Measurements from ENCODE around the gene UBA7.

The UBA7 gene

GRCh38 chr3:49855662-49856061 is 41.9 kb upstream of the UBA7 start:
- H3K4ac ChIP-seq (ENCODE audit: low read depth in 1 of 2, low read length in 2 of 2), result no peak overlapping the region
- H3K9me3 ChIP-seq (ENCODE audit: control insufficient read depth, low read length), result no peaks in the 10 kb centered on the region
- no peak overlapping the region for H3K23ac ChIP-seq (ENCODE audit: low read length in 2 of 2)
- H3K27me3 ChIP-seq (ENCODE audit: control insufficient read depth in 1 of 2, insufficient read depth in 1 of 2, low read length in 2 of 2), result peaks cover 0 to 3% of the 10 kb centered on the region in 2 experiments
- H3K14ac ChIP-seq (ENCODE audit: low read length in 2 of 2), result no peak overlapping the region
- H3K18ac ChIP-seq (ENCODE audit: low read depth in 1 of 2, low read length in 2 of 2), result no peak overlapping the region
- no peak overlapping the region for H2BK12ac ChIP-seq (ENCODE audit: low read length in 2 of 2)
- no peak overlapping the region for H2AK5ac ChIP-seq (ENCODE audit: low read length, severe bottlenecking)
- peak overlapping the region in 1 of 2 experiments; percentile 96 for H3K4me3 ChIP-seq (ENCODE audit: insufficient read depth in 1 of 2, low read depth in 1 of 2, low read length in 2 of 2)
- H3K79me1 ChIP-seq (replicated peaks; ENCODE audit: low read length, poor library complexity, severe bottlenecking), result peaks cover 11% of the 10 kb centered on the region
- H2BK5ac ChIP-seq (ENCODE audit: low read depth, low read length, poor library complexity, severe bottlenecking), result no peak overlapping the region
- H2BK120ac ChIP-seq (ENCODE audit: low read depth, low read length), result no peak overlapping the region
- H3K4me1 ChIP-seq (ENCODE audit: control insufficient read depth, insufficient read depth, low read depth, low read length), result peaks cover 8% of the 10 kb centered on the region
- H4K8ac ChIP-seq (ENCODE audit: low read length), result no peak overlapping the region
- DNase-seq, result no peak
- H3K36me3 ChIP-seq (ENCODE audit: control insufficient read depth in 1 of 2, insufficient read depth in 2 of 2, low read depth in 1 of 2, low read length in 2 of 2), result peaks cover 0 to 2% of the 10 kb centered on the region in 2 experiments
- peak overlapping the region; percentile 84 for H3K4me2 ChIP-seq (ENCODE audit: low read length, poor library complexity, severe bottlenecking)
- peak overlapping the region; percentile 79 for H3K9ac ChIP-seq (ENCODE audit: low read length)
- H4K91ac ChIP-seq (ENCODE audit: low read length), result no peak overlapping the region
- no peak overlapping the region for H2BK15ac ChIP-seq (ENCODE audit: low read depth, poor library complexity, severe bottlenecking)
- peak overlapping the region; percentile 85 for H2AFZ ChIP-seq (ENCODE audit: low read depth, low read length)
- 70% methylated on average over 5 of the region's 5 CpGs for WGBS
- H3K27ac ChIP-seq (ENCODE audit: low read length, poor library complexity, severe bottlenecking), result no peak overlapping the region

- no peak overlapping the region for H2BK120ac ChIP-seq (ENCODE audit: low read depth, low read length)
- H3K23ac ChIP-seq (ENCODE audit: low read length in 2 of 2), result no peak overlapping the region
- WGBS, result 98% methylated on average over 3 of the region's 3 CpGs
- no peaks in the 10 kb centered on the region for H3K9me3 ChIP-seq (ENCODE audit: control insufficient read depth, low read length)
- H3K4ac ChIP-seq (ENCODE audit: low read depth in 1 of 2, low read length in 2 of 2), result no peak overlapping the region
- no peak overlapping the region for H4K91ac ChIP-seq (ENCODE audit: low read length)
- H3K4me1 ChIP-seq (ENCODE audit: control insufficient read depth, insufficient read depth, low read depth, low read length), result peaks cover 6% of the 10 kb centered on the region
- no peak overlapping the region for H3K9ac ChIP-seq (ENCODE audit: low read length)
- H3K27ac ChIP-seq (ENCODE audit: low read length, poor library complexity, severe bottlenecking), result no peak overlapping the region
- no peak for DNase-seq
- no peak overlapping the region for H2BK5ac ChIP-seq (ENCODE audit: low read depth, low read length, poor library complexity, severe bottlenecking)
- H3K27me3 ChIP-seq (ENCODE audit: control insufficient read depth in 1 of 2, insufficient read depth in 1 of 2, low read length in 2 of 2), result no peaks in the 10 kb centered on the region
- H4K8ac ChIP-seq (ENCODE audit: low read length), result no peak overlapping the region
- H2BK12ac ChIP-seq (ENCODE audit: low read length in 2 of 2), result no peak overlapping the region
- peaks cover 5% of the 10 kb centered on the region for H3K79me1 ChIP-seq (replicated peaks; ENCODE audit: low read length, poor library complexity, severe bottlenecking)
- H3K36me3 ChIP-seq (ENCODE audit: control insufficient read depth in 1 of 2, insufficient read depth in 2 of 2, low read depth in 1 of 2, low read length in 2 of 2), result peaks cover 16 to 20% of the 10 kb centered on the region in 2 experiments
- no peak overlapping the region for H3K14ac ChIP-seq (ENCODE audit: low read length in 2 of 2)
- H3K18ac ChIP-seq (ENCODE audit: low read depth in 1 of 2, low read length in 2 of 2), result no peak overlapping the region
- H2AFZ ChIP-seq (ENCODE audit: low read depth, low read length), result no peak overlapping the region
- H2BK15ac ChIP-seq (ENCODE audit: low read depth, poor library complexity, severe bottlenecking), result no peak overlapping the region
- H3K4me3 ChIP-seq (ENCODE audit: insufficient read depth in 1 of 2, low read depth in 1 of 2, low read length in 2 of 2), result no peak overlapping the region
- H3K4me2 ChIP-seq (ENCODE audit: low read length, poor library complexity, severe bottlenecking), result no peak overlapping the region
- H2AK5ac ChIP-seq (ENCODE audit: low read length, severe bottlenecking), result no peak overlapping the region
Measured at GRCh38 chr3:49845694-49846093, 31.9 kb upstream of the UBA7 start.

GRCh38 chr3:49844464-49845183 is 30.9 kb upstream of the UBA7 start:
- no peak overlapping the region for H2BK15ac ChIP-seq (ENCODE audit: low read depth, poor library complexity, severe bottlenecking)
- no peak overlapping the region for H3K4me3 ChIP-seq (ENCODE audit: insufficient read depth in 1 of 2, low read depth in 1 of 2, low read length in 2 of 2)
- no peak overlapping the region for H3K23ac ChIP-seq (ENCODE audit: low read length in 2 of 2)
- peaks cover 5% of the 10 kb centered on the region for H3K79me1 ChIP-seq (replicated peaks; ENCODE audit: low read length, poor library complexity, severe bottlenecking)
- no peak overlapping the region for H4K91ac ChIP-seq (ENCODE audit: low read length)
- no peak overlapping the region for H3K18ac ChIP-seq (ENCODE audit: low read depth in 1 of 2, low read length in 2 of 2)
- H3K9ac ChIP-seq (ENCODE audit: low read length), result no peak overlapping the region
- no peak overlapping the region for H2BK5ac ChIP-seq (ENCODE audit: low read depth, low read length, poor library complexity, severe bottlenecking)
- no peak for DNase-seq
- 94% methylated on average over 5 of the region's 5 CpGs for WGBS
- H3K9me3 ChIP-seq (ENCODE audit: control insufficient read depth, low read length), result no peaks in the 10 kb centered on the region
- H2BK12ac ChIP-seq (ENCODE audit: low read length in 2 of 2), result no peak overlapping the region
- no peak overlapping the region for H4K8ac ChIP-seq (ENCODE audit: low read length)
- no peak overlapping the region for H3K4me2 ChIP-seq (ENCODE audit: low read length, poor library complexity, severe bottlenecking)
- H3K4me1 ChIP-seq (ENCODE audit: control insufficient read depth, insufficient read depth, low read depth, low read length), result peaks cover 6% of the 10 kb centered on the region
- no peak overlapping the region for H3K4ac ChIP-seq (ENCODE audit: low read depth in 1 of 2, low read length in 2 of 2)
- H3K27me3 ChIP-seq (ENCODE audit: control insufficient read depth in 1 of 2, insufficient read depth in 1 of 2, low read length in 2 of 2), result no peaks in the 10 kb centered on the region
- peaks cover 18 to 20% of the 10 kb centered on the region in 2 experiments for H3K36me3 ChIP-seq (ENCODE audit: control insufficient read depth in 1 of 2, insufficient read depth in 2 of 2, low read depth in 1 of 2, low read length in 2 of 2)
- no peak overlapping the region for H2BK120ac ChIP-seq (ENCODE audit: low read depth, low read length)
- no peak overlapping the region for H3K14ac ChIP-seq (ENCODE audit: low read length in 2 of 2)
- H3K27ac ChIP-seq (ENCODE audit: low read length, poor library complexity, severe bottlenecking), result no peak overlapping the region
- no peak overlapping the region for H2AFZ ChIP-seq (ENCODE audit: low read depth, low read length)
- no peak overlapping the region for H2AK5ac ChIP-seq (ENCODE audit: low read length, severe bottlenecking)

- H2AFZ ChIP-seq (ENCODE audit: low read depth, low read length), result no peak overlapping the region
- no peak overlapping the region for H2BK12ac ChIP-seq (ENCODE audit: low read length in 2 of 2)
- peaks cover 20% of the 10 kb centered on the region in 2 experiments for H3K36me3 ChIP-seq (ENCODE audit: control insufficient read depth in 1 of 2, insufficient read depth in 2 of 2, low read depth in 1 of 2, low read length in 2 of 2)
- 93% methylated on average over 3 of the region's 3 CpGs for WGBS
- no peaks in the 10 kb centered on the region for H3K27me3 ChIP-seq (ENCODE audit: control insufficient read depth in 1 of 2, insufficient read depth in 1 of 2, low read length in 2 of 2)
- no peak overlapping the region for H2AK5ac ChIP-seq (ENCODE audit: low read length, severe bottlenecking)
- no peak overlapping the region for H3K18ac ChIP-seq (ENCODE audit: low read depth in 1 of 2, low read length in 2 of 2)
- H3K27ac ChIP-seq (ENCODE audit: low read length, poor library complexity, severe bottlenecking), result no peak overlapping the region
- DNase-seq, result no peak
- no peak overlapping the region for H3K4ac ChIP-seq (ENCODE audit: low read depth in 1 of 2, low read length in 2 of 2)
- H3K9me3 ChIP-seq (ENCODE audit: control insufficient read depth, low read length), result no peaks in the 10 kb centered on the region
- no peak overlapping the region for H3K14ac ChIP-seq (ENCODE audit: low read length in 2 of 2)
- no peak overlapping the region for H3K4me2 ChIP-seq (ENCODE audit: low read length, poor library complexity, severe bottlenecking)
- H3K9ac ChIP-seq (ENCODE audit: low read length), result no peak overlapping the region
- H2BK5ac ChIP-seq (ENCODE audit: low read depth, low read length, poor library complexity, severe bottlenecking), result no peak overlapping the region
- H3K79me1 ChIP-seq (replicated peaks; ENCODE audit: low read length, poor library complexity, severe bottlenecking), result peaks cover 3% of the 10 kb centered on the region
- H4K91ac ChIP-seq (ENCODE audit: low read length), result no peak overlapping the region
- peaks cover 6% of the 10 kb centered on the region for H3K4me1 ChIP-seq (ENCODE audit: control insufficient read depth, insufficient read depth, low read depth, low read length)
- H2BK120ac ChIP-seq (ENCODE audit: low read depth, low read length), result no peak overlapping the region
- H2BK15ac ChIP-seq (ENCODE audit: low read depth, poor library complexity, severe bottlenecking), result no peak overlapping the region
- H3K4me3 ChIP-seq (ENCODE audit: insufficient read depth in 1 of 2, low read depth in 1 of 2, low read length in 2 of 2), result no peak overlapping the region
- no peak overlapping the region for H3K23ac ChIP-seq (ENCODE audit: low read length in 2 of 2)
- no peak overlapping the region for H4K8ac ChIP-seq (ENCODE audit: low read length)
Measured at GRCh38 chr3:49842843-49843517, 29.2 kb upstream of the UBA7 start.
